HepG2 (cell line): ENCODE measurements around the gene SYCE3. TPM values are rescaled to one million over a fixed set of nuclear protein-coding genes. Genes with fewer than 3 reads are reported as not detected.

Source experiments
- ATF5 ChIP-seq: sonication (generic); formaldehyde crosslinking; IDR thresholded peaks from 2 replicates; pipeline ENCODE4 v1.4.0; 2020; ENCODE audit warnings: mild to moderate bottlenecking, low read depth, missing genetic modification reagents
- ATRX ChIP-seq: sonication (generic); formaldehyde crosslinking; IDR thresholded peaks from 2 replicates; pipeline ENCODE4 v1.4.0; 2020; ENCODE audit warnings: missing genetic modification reagents, borderline replicate concordance
- BRCA1 ChIP-seq: sonication (generic); formaldehyde crosslinking; IDR thresholded peaks from 2 replicates; pipeline ENCODE4 v1.4.0; 2020; ENCODE audit warnings: missing genetic modification reagents
- DMAP1 ChIP-seq: IDR thresholded peaks from 2 replicates; pipeline ENCODE4 v1.6.1; 2016
- FOXA3 ChIP-seq: IDR thresholded peaks from 2 replicates; pipeline ENCODE4 v1.6.1; 2016; ENCODE audit warnings: missing genetic modification reagents, missing compliant biosample characterization
- GATA4 ChIP-seq: sonication (generic); IDR thresholded peaks from 2 replicates; pipeline ENCODE4 v1.6.1; 2016; ENCODE audit warnings: antibody characterized with exemption, low read depth, borderline replicate concordance
- HNRNPUL1 ChIP-seq: fragments of 200-400 bp; formaldehyde crosslinking; IDR thresholded peaks from 2 replicates; pipeline ENCODE4 v1.6.1; 2017; ENCODE audit warnings: low read depth, mild to moderate bottlenecking, low read length, moderate library complexity
- ISL2 ChIP-seq: sonication (generic); formaldehyde crosslinking; IDR thresholded peaks from 2 replicates; pipeline ENCODE4 v1.5.0; 2020; ENCODE audit warnings: missing genetic modification reagents
- LCORL ChIP-seq, 2 experiments: fragments of 450-650 bp in 1 of 2; sonication (generic) in 1 of 2; formaldehyde crosslinking in 1 of 2; IDR thresholded peaks; 2 replicates each; pipeline versions ENCODE4 v1.5.0 to v1.6.1; 2017 to 2020; ENCODE audit warnings: antibody characterized with exemption in 1 of 2, missing genetic modification reagents in 1 of 2
- MED1 ChIP-seq: sonication (generic); formaldehyde crosslinking; IDR thresholded peaks from 2 replicates; pipeline ENCODE4 v1.4.0; 2020; ENCODE audit warnings: missing genetic modification reagents
- NFYC ChIP-seq: IDR thresholded peaks from 2 replicates; pipeline ENCODE4 v1.6.1; 2016; ENCODE audit warnings: missing genetic modification reagents, missing compliant biosample characterization
- PCBP1 ChIP-seq: fragments of 200-400 bp; formaldehyde crosslinking; IDR thresholded peaks from 2 replicates; pipeline ENCODE4 v1.6.1; 2017; ENCODE audit warnings: mild to moderate bottlenecking, low read depth, low read length, borderline replicate concordance
- SETDB1 ChIP-seq: sonication (generic); formaldehyde crosslinking; IDR thresholded peaks from 2 replicates; pipeline ENCODE4 v1.5.1; 2020; ENCODE audit warnings: missing genetic modification reagents, mild to moderate bottlenecking, borderline replicate concordance
- SRSF9 ChIP-seq: fragments of 200-400 bp; formaldehyde crosslinking; IDR thresholded peaks from 2 replicates; pipeline ENCODE4 v1.6.1; 2018; ENCODE audit warnings: borderline replicate concordance, mild to moderate bottlenecking, low read depth, low read length; ENCODE audit not compliant: insufficient read depth, poor library complexity, severe bottlenecking
- ZBTB8A ChIP-seq: sonication (generic); formaldehyde crosslinking; IDR thresholded peaks from 2 replicates; pipeline ENCODE4 v1.4.0; 2020; ENCODE audit warnings: mild to moderate bottlenecking, low read depth, missing genetic modification reagents, borderline replicate concordance
- ZFP36L2 ChIP-seq: sonication (generic); formaldehyde crosslinking; IDR thresholded peaks from 2 replicates; pipeline ENCODE4 v1.4.0; 2020; ENCODE audit warnings: missing genetic modification reagents
- ZFP62 ChIP-seq: sonication (generic); formaldehyde crosslinking; IDR thresholded peaks from 2 replicates; pipeline ENCODE4 v1.4.0; 2020; ENCODE audit warnings: missing genetic modification reagents
- ZNF558 ChIP-seq: sonication (generic); formaldehyde crosslinking; IDR thresholded peaks from 2 replicates; pipeline ENCODE4 v1.9.0; 2022; ENCODE audit warnings: mild to moderate bottlenecking, missing genetic modification reagents, borderline replicate concordance
- ZNF619 ChIP-seq: sonication (generic); formaldehyde crosslinking; IDR thresholded peaks from 2 replicates; pipeline ENCODE4 v1.4.0; 2020; ENCODE audit warnings: mild to moderate bottlenecking, missing genetic modification reagents
- ZSCAN31 ChIP-seq: sonication (generic); formaldehyde crosslinking; IDR thresholded peaks from 2 replicates; pipeline ENCODE4 v1.5.0; 2020; ENCODE audit warnings: low read depth, mild to moderate bottlenecking, missing genetic modification reagents
- polyA plus RNA-seq, 8 experiments: library from polyadenylated mRNA; depleted of rRNA in 3 of 8; stranded (reverse) in 7 of 8; unstranded in 1 of 8; fragments of >200 nt; fragmentation: Illumina TruSeq in 4 of 8; extraction: Trizol in 4 of 8; gene quantifications; 2 replicates each; pipeline versions ENCODE4 v1.2.1 to v1.2.3, GENCODE V29; 2011 to 2016; ENCODE audit warnings: low read depth in 4 of 8, missing spikeins in 1 of 8, mixed read lengths in 1 of 8; ENCODE audit not compliant: insufficient read depth in 1 of 8
- total RNA-seq, 5 experiments: library from RNA; depleted of rRNA; stranded (reverse); fragments of >200 nt; fragmentation: Illumina TruSeq; extraction: Trizol; gene quantifications; 2 replicates each; pipeline ENCODE4 v1.2.3, GENCODE V29; 2016; ENCODE audit warnings: low read depth in 1 of 5
- TF ChIP-seq, protein P1 (sequence below): sonication (generic); formaldehyde crosslinking; IDR thresholded peaks from 2 replicates; pipeline ENCODE4 v1.9.0; 2021; ENCODE audit warnings: mild to moderate bottlenecking, missing genetic modification reagents
- TF ChIP-seq, protein P2 (sequence below): sonication (generic); formaldehyde crosslinking; IDR thresholded peaks from 2 replicates; pipeline ENCODE4 v1.5.1; 2020; ENCODE audit warnings: missing genetic modification reagents, mild to moderate bottlenecking, borderline replicate concordance

The SYCE3 gene
- total and polyA plus RNA-seq, 2 of the 13 experiments (the other 11 are each of a cell fraction or from before 2014, with no cell fraction given): not detected

DNA sequence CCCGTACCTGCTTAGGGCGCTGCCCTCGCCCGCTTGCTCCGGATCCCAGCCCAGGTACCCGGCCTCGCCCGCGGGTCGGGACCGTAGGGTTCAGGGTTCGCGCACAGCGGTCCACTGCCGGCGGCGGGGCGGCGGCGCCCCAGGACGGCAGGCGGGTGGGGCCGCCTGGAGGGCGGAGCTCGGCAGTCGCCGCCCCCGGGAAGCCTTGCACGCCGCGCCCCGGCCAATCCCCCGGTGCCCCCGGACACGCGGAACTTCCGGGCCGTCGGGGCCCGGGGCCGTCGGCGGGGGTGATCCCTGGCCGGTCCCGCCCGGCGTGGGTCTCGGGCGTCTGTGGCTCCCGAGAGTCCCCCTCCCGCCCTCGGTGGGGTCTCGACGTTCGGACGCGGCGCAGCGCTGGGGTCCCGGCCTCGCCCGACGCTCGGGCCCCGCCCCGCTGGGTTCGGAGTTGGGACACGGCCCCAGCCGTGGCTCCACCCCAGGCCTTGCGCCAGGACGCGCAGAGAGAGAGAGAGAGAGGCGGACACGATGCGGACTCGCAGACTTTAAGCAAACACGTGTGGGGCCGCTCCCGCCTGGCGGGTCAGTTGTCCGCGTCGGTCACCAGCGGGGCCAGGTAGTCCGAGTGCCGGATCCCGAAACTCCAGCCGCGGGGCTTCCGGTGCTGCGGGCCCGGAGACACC lies 32.7 kb downstream of the SYCE3 start, which contains the start of gene TYMP (continued):
- TF ChIP-seq SETDB1 (CRISPR knock-in tag) (no peak), ZNF558 (CRISPR knock-in tag) (no peak; the same call in 1 of the 2 replicates), DMAP1 (peak; percentile 86), PCBP1 (0 out of 2 replicates have a peak, but pooled peaks have one; percentile 1), ISL2 (peak; percentile 53), ZFP62 (CRISPR knock-in tag) (no peak), HNRNPUL1 (no peak), MED1 (CRISPR knock-in tag) (peak; percentile 76), ZNF619 (no peak), ATF5 (CRISPR knock-in tag) (no peak; the same call in 1 of the 2 replicates), LCORL (IDR thresholded peaks at IDR 0.05) (no peak), LCORL (CRISPR knock-in tag; IDR thresholded peaks at IDR 0.05) (peak; percentile 61; the same call in 1 of the 2 replicates), FOXA3 (CRISPR knock-in tag) (peak; percentile 56), ZSCAN31 (CRISPR knock-in tag) (no peak; the same call in 1 of the 2 replicates), SRSF9 (no peak), ATRX (no peak), GATA4 (no peak), BRCA1 (0 out of 2 replicates have a peak, but pooled peaks have one; percentile 55), ZFP36L2 (CRISPR knock-in tag) (no peak), NFYC (CRISPR knock-in tag) (no peak), ZBTB8A (CRISPR knock-in tag) (no peak)
- TF ChIP-seq, protein P1, sequence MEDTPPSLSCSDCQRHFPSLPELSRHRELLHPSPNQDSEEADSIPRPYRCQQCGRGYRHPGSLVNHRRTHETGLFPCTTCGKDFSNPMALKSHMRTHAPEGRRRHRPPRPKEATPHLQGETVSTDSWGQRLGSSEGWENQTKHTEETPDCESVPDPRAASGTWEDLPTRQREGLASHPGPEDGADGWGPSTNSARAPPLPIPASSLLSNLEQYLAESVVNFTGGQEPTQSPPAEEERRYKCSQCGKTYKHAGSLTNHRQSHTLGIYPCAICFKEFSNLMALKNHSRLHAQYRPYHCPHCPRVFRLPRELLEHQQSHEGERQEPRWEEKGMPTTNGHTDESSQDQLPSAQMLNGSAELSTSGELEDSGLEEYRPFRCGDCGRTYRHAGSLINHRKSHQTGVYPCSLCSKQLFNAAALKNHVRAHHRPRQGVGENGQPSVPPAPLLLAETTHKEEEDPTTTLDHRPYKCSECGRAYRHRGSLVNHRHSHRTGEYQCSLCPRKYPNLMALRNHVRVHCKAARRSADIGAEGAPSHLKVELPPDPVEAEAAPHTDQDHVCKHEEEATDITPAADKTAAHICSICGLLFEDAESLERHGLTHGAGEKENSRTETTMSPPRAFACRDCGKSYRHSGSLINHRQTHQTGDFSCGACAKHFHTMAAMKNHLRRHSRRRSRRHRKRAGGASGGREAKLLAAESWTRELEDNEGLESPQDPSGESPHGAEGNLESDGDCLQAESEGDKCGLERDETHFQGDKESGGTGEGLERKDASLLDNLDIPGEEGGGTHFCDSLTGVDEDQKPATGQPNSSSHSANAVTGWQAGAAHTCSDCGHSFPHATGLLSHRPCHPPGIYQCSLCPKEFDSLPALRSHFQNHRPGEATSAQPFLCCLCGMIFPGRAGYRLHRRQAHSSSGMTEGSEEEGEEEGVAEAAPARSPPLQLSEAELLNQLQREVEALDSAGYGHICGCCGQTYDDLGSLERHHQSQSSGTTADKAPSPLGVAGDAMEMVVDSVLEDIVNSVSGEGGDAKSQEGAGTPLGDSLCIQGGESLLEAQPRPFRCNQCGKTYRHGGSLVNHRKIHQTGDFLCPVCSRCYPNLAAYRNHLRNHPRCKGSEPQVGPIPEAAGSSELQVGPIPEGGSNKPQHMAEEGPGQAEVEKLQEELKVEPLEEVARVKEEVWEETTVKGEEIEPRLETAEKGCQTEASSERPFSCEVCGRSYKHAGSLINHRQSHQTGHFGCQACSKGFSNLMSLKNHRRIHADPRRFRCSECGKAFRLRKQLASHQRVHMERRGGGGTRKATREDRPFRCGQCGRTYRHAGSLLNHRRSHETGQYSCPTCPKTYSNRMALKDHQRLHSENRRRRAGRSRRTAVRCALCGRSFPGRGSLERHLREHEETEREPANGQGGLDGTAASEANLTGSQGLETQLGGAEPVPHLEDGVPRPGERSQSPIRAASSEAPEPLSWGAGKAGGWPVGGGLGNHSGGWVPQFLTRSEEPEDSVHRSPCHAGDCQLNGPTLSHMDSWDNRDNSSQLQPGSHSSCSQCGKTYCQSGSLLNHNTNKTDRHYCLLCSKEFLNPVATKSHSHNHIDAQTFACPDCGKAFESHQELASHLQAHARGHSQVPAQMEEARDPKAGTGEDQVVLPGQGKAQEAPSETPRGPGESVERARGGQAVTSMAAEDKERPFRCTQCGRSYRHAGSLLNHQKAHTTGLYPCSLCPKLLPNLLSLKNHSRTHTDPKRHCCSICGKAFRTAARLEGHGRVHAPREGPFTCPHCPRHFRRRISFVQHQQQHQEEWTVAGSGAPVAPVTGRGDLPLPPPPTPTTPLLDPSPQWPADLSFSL (CRISPR knock-in tag): no peak
- TF ChIP-seq, protein P2, sequence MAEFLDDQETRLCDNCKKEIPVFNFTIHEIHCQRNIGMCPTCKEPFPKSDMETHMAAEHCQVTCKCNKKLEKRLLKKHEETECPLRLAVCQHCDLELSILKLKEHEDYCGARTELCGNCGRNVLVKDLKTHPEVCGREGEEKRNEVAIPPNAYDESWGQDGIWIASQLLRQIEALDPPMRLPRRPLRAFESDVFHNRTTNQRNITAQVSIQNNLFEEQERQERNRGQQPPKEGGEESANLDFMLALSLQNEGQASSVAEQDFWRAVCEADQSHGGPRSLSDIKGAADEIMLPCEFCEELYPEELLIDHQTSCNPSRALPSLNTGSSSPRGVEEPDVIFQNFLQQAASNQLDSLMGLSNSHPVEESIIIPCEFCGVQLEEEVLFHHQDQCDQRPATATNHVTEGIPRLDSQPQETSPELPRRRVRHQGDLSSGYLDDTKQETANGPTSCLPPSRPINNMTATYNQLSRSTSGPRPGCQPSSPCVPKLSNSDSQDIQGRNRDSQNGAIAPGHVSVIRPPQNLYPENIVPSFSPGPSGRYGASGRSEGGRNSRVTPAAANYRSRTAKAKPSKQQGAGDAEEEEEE: no peak
